Endothelial cell of umbilical vein (primary cell): Measurements from ENCODE around the gene ITGA8.

Experiments used
- CTCF ChIP-seq, 2 donors: IDR thresholded peaks; 1 replicate in 1 of 2; 2 replicates in 1 of 2; pipeline ENCODE4 v1.5.1; 2011; ENCODE audit warnings: low read length in 2 of 2, mild to moderate bottlenecking in 2 of 2, moderate library complexity in 2 of 2, control low read depth in 1 of 2, inconsistent platforms in 1 of 2, low read depth in 1 of 2; ENCODE audit not compliant: insufficient read depth in 1 of 2; ENCODE audit errors: extremely low read depth in 1 of 2
- EZH2 ChIP-seq: IDR thresholded peaks from 2 replicates; pipeline ENCODE4 v1.6.1; 2012; ENCODE audit warnings: borderline replicate concordance, low read depth, mild to moderate bottlenecking, moderate library complexity, low read length, inconsistent platforms; ENCODE audit not compliant: severe bottlenecking
- GATA2 ChIP-seq: IDR thresholded peaks from 2 replicates; pipeline ENCODE4 v1.7.0; 2011; ENCODE audit warnings: low read depth, mild to moderate bottlenecking, moderate library complexity, mixed read lengths, low read length; ENCODE audit not compliant: insufficient read length, insufficient read depth
- JUN ChIP-seq: IDR thresholded peaks from 2 replicates; pipeline ENCODE4 v1.6.1; 2011; ENCODE audit warnings: borderline replicate concordance, low read depth; ENCODE audit not compliant: insufficient read length, insufficient read depth
- MYC ChIP-seq: IDR thresholded peaks from one replicate; pipeline ENCODE4 v1.6.1; 2011; ENCODE audit warnings: mild to moderate bottlenecking, low read depth, low read length
- POLR2A ChIP-seq: IDR thresholded peaks from 2 replicates; pipeline ENCODE4 v1.6.1; 2012; ENCODE audit warnings: low read depth, mild to moderate bottlenecking, control low read depth, low read length
- POLR2AphosphoS5 ChIP-seq: IDR thresholded peaks from 2 replicates; pipeline ENCODE4 v1.6.1; 2012; ENCODE audit warnings: low read depth, mild to moderate bottlenecking, control low read depth, low read length, moderate library complexity; ENCODE audit not compliant: insufficient read depth
- TF ChIP-seq, protein P1 (sequence below): IDR thresholded peaks from 2 replicates; pipeline ENCODE4 v1.6.1; 2011; ENCODE audit not compliant: insufficient read depth, insufficient read length

- TF ChIP-seq CTCF (IDR thresholded peaks at IDR 0.05; ENCODE audit: extremely low read depth in 1 of 2, insufficient read depth in 1 of 2, low read depth in 1 of 2, low read length in 2 of 2) = no peak
- TF ChIP-seq EZH2 = no peak
- no peak for TF ChIP-seq POLR2A
- TF ChIP-seq, protein P1, sequence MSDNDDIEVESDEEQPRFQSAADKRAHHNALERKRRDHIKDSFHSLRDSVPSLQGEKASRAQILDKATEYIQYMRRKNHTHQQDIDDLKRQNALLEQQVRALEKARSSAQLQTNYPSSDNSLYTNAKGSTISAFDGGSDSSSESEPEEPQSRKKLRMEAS = no peak
- TF ChIP-seq MYC = no peak
- TF ChIP-seq POLR2AphosphoS5 = no peak
- no peak for TF ChIP-seq JUN
- TF ChIP-seq GATA2 = no peak
Observed at GRCh38 chr10:15484128-15484527, 235.6 kb downstream of the ITGA8 start.
